RWPE2 (cell line): ENCODE measurements around the gene TEX50.
"Not testable (repeated sequence)": the region's sequence is repeated elsewhere in the genome, so short reads cannot be mapped to it uniquely, and the experiment has no call there.

ENCODE experiments used
- ATAC-seq: fragments of 200-7000 bp; cut with Tn5 transposase; 3 replicates; pipeline ENCODE4 v1.9.1; 2021; ENCODE audit warnings: low read depth
- DNase-seq: peaks from one replicate; pipeline ENCODE4 v3.0.0-alpha.2; 2020; ENCODE audit warnings: low spot score
- H3K27ac ChIP-seq: fragments of 450-650 bp; 2 replicates; pipeline ENCODE4 v1.5.1; 2017; ENCODE audit warnings: mild to moderate bottlenecking; ENCODE audit not compliant: poor library complexity, severe bottlenecking
- H3K27me3 ChIP-seq: fragments of 250-450 bp; sonication (Bioruptor Pico); 2 replicates; pipeline ENCODE4 v1.5.1; 2021; ENCODE audit warnings: mild to moderate bottlenecking, moderate library complexity; ENCODE audit not compliant: insufficient read depth, poor library complexity, severe bottlenecking
- H3K36me3 ChIP-seq: fragments of 250-450 bp; sonication (Bioruptor Pico); 2 replicates; pipeline ENCODE4 v1.5.1; 2020; ENCODE audit warnings: low read depth, mild to moderate bottlenecking, moderate library complexity
- H3K4me1 ChIP-seq: fragments of 250-450 bp; sonication (Bioruptor Pico); 2 replicates; pipeline ENCODE4 v1.5.1; 2021; ENCODE audit warnings: mild to moderate bottlenecking, moderate library complexity; ENCODE audit not compliant: insufficient read depth, poor library complexity, severe bottlenecking
- H3K4me3 ChIP-seq: fragments of 250-450 bp; sonication (Bioruptor Pico); 2 replicates; pipeline ENCODE4 v1.5.1; 2021; ENCODE audit warnings: mild to moderate bottlenecking, moderate library complexity; ENCODE audit not compliant: severe bottlenecking
- H3K9me3 ChIP-seq: fragments of 250-450 bp; sonication (Bioruptor Pico); 2 replicates; pipeline ENCODE4 v1.5.1; 2021; ENCODE audit warnings: mild to moderate bottlenecking, moderate library complexity; ENCODE audit not compliant: severe bottlenecking
- CTCF ChIP-seq: fragments of 450-650 bp; IDR thresholded peaks from one replicate; pipeline ENCODE4 v1.5.1; 2017; ENCODE audit warnings: mild to moderate bottlenecking, moderate library complexity; ENCODE audit not compliant: poor library complexity, severe bottlenecking

TEX50 gene

GRCh38 chr1:173663159-173663558, 28.0 kb downstream of the TEX50 start:
- no peak for TF ChIP-seq CTCF
- Histone ChIP-seq H3K36me3 (no peaks in the 10 kb centered on the region), H3K4me3 (no peak overlapping the region), H3K27ac (no peak overlapping the region), H3K4me1 (peaks cover 7% of the 10 kb centered on the region), H3K9me3 (no peaks in the 10 kb centered on the region), H3K27me3 (no peaks in the 10 kb centered on the region)
- DNase-seq (no peak), ATAC-seq (no peak)

GRCh38 chr1:173666646-173667045, 31.5 kb downstream of the TEX50 start:
- Histone ChIP-seq H3K27me3 (no peaks in the 10 kb centered on the region), H3K4me1 (no peaks in the 10 kb centered on the region), H3K27ac (no peak overlapping the region), H3K4me3 (no peak overlapping the region), H3K36me3 (no peaks in the 10 kb centered on the region), H3K9me3 (no peaks in the 10 kb centered on the region)
- ATAC-seq, result peak; percentile 70
- DNase-seq, result no peak
- no peak for TF ChIP-seq CTCF

GRCh38 chr1:173669491-173669941, 34.4 kb downstream of the TEX50 start, which contains the start of gene ANKRD45:
ANKRD45 (minus strand) TSS chr1:173669851; CDS start chr1:173659418, 10,433 bp downstream.
- ATAC-seq, result peak; percentile 63
- Histone ChIP-seq H3K36me3 (no peaks in the 10 kb centered on the region), H3K27me3 (no peaks in the 10 kb centered on the region), H3K4me3 (peak within 1 kb of the TSS; percentile 28), H3K9me3 (no peaks in the 10 kb centered on the region), H3K27ac (no peak within 1 kb of the TSS), H3K4me1 (no peaks in the 10 kb centered on the region)
- no peak for DNase-seq
- peak; percentile 14 for TF ChIP-seq CTCF

- not testable (repeated sequence) for H3K9me3 ChIP-seq, H3K27ac ChIP-seq, H3K36me3 ChIP-seq, DNase-seq, H3K4me3 ChIP-seq, ATAC-seq, H3K4me1 ChIP-seq, H3K27me3 ChIP-seq
Measured at GRCh38 chr1:173674496-173674895, 39.4 kb downstream of the TEX50 start.

- H3K4me3 ChIP-seq, H3K36me3 ChIP-seq, H3K27me3 ChIP-seq, H3K9me3 ChIP-seq, H3K27ac ChIP-seq, ATAC-seq, H3K4me1 ChIP-seq, DNase-seq: not testable (repeated sequence)
Measured at GRCh38 chr1:173680152-173680551, 45.0 kb downstream of the TEX50 start.

- H3K27ac ChIP-seq, result no peak overlapping the region
- no peak for TF ChIP-seq CTCF
- no peaks in the 10 kb centered on the region for H3K4me1 ChIP-seq
- DNase-seq (no peak), ATAC-seq (no peak)
- H3K27me3 ChIP-seq, result no peaks in the 10 kb centered on the region
- no peaks in the 10 kb centered on the region for H3K36me3 ChIP-seq
- H3K9me3 ChIP-seq, result no peaks in the 10 kb centered on the region
- no peak overlapping the region for H3K4me3 ChIP-seq
Measured at GRCh38 chr1:173682184-173682583, 47.0 kb downstream of the TEX50 start.

GRCh38 chr1:173683838-173684237, 48.7 kb downstream of the TEX50 start:
- H3K27ac ChIP-seq, H3K27me3 ChIP-seq, DNase-seq, H3K9me3 ChIP-seq, H3K36me3 ChIP-seq, ATAC-seq, H3K4me3 ChIP-seq, H3K4me1 ChIP-seq: not testable (repeated sequence)

GRCh38 chr1:173685121-173685520, 50.0 kb downstream of the TEX50 start:
- not testable (repeated sequence) for H3K9me3 ChIP-seq, DNase-seq, H3K4me1 ChIP-seq, H3K36me3 ChIP-seq, H3K27me3 ChIP-seq, ATAC-seq, H3K27ac ChIP-seq, H3K4me3 ChIP-seq
